ENCODE data around the gene TUBAL3. TPM values are rescaled to one million over a fixed set of nuclear protein-coding genes. Genes with fewer than 3 reads are reported as not detected.

TUBAL3 gene
- total and polyA plus RNA-seq, 9 donors: 0.15 to 0.34 (median 0.15) TPM; not detected in 6

- intact Hi-C loops (cut with DNase I): no loop called here
- Histone ChIP-seq H3K4me1 (ENCODE audit: insufficient read depth) (no peaks in the 10 kb centered on the region), H3K36me3 (no peaks in the 10 kb centered on the region), H3K9me3 (no peaks in the 10 kb centered on the region), H3K27ac (no peak overlapping the region), H3K27me3 (no peaks in the 10 kb centered on the region), H3K4me3 (no peak overlapping the region)
- WGBS, 3 donors: 16 to 22% (median 22%) methylated on average over 3 of the region's 3 CpGs
- DNase-seq: no peak
- TF ChIP-seq EP300 (IDR thresholded peaks at IDR 0.05): no peak
Measured at GRCh38 chr10:5354068-5354467, 50.6 kb downstream of the TUBAL3 start.

GRCh38 chr10:5349362-5349761 is 55.3 kb downstream of the TUBAL3 start:
- no peak overlapping the region for H3K27ac ChIP-seq
- no peak overlapping the region for H3K4me3 ChIP-seq
- intact Hi-C loops (cut with DNase I): no loop called here
- no peaks in the 10 kb centered on the region for H3K36me3 ChIP-seq
- TF ChIP-seq EP300 (IDR thresholded peaks at IDR 0.05): no peak
- TF ChIP-seq CTCF (IDR thresholded peaks at IDR 0.05): no peak
- TF ChIP-seq POLR2A (IDR thresholded peaks at IDR 0.05): no peak
- no peaks in the 10 kb centered on the region for H3K9me3 ChIP-seq
- no peaks in the 10 kb centered on the region for H3K27me3 ChIP-seq
- no peaks in the 10 kb centered on the region for H3K4me1 ChIP-seq (ENCODE audit: insufficient read depth)
- 47 to 78% (median 71%) methylated on average over 2 of the region's 2 CpGs for WGBS, 3 donors
- DNase-seq: no peak

GRCh38 chr10:5346881-5347280 is 57.7 kb downstream of the TUBAL3 start:
- no peaks in the 10 kb centered on the region for H3K9me3 ChIP-seq
- intact Hi-C loops (cut with DNase I): no loop called here
- no peak for DNase-seq
- H3K27me3 ChIP-seq: no peaks in the 10 kb centered on the region
- no peak for TF ChIP-seq EP300 (IDR thresholded peaks at IDR 0.05)
- TF ChIP-seq CTCF (IDR thresholded peaks at IDR 0.05): no peak
- TF ChIP-seq POLR2A (IDR thresholded peaks at IDR 0.05): no peak
- H3K4me3 ChIP-seq: no peak overlapping the region
- 69 to 83% (median 69%) methylated on average over 4 of the region's 4 CpGs for WGBS, 3 donors
- H3K36me3 ChIP-seq: no peaks in the 10 kb centered on the region
- H3K27ac ChIP-seq: no peak overlapping the region
- H3K4me1 ChIP-seq (ENCODE audit: insufficient read depth): no peaks in the 10 kb centered on the region

GRCh38 chr10:5344746-5345145 is 59.9 kb downstream of the TUBAL3 start:
- intact Hi-C loops (cut with DNase I): no loop called here
- no peaks in the 10 kb centered on the region for H3K27me3 ChIP-seq
- no peak for DNase-seq
- no peaks in the 10 kb centered on the region for H3K4me1 ChIP-seq (ENCODE audit: insufficient read depth)
- H3K36me3 ChIP-seq: no peaks in the 10 kb centered on the region
- H3K4me3 ChIP-seq: no peak overlapping the region
- no peak overlapping the region for H3K27ac ChIP-seq
- no peaks in the 10 kb centered on the region for H3K9me3 ChIP-seq
- no peak for TF ChIP-seq POLR2A (IDR thresholded peaks at IDR 0.05)

- no peak for DNase-seq
- no peaks in the 10 kb centered on the region for H3K27me3 ChIP-seq
- WGBS, 3 donors: 72 to 78% (median 76%) methylated on average over 4 of the region's 4 CpGs
- TF ChIP-seq POLR2A (IDR thresholded peaks at IDR 0.05): no peak
- no peak for TF ChIP-seq EP300 (IDR thresholded peaks at IDR 0.05)
- intact Hi-C loops (cut with DNase I): no loop called here
- H3K9me3 ChIP-seq: no peaks in the 10 kb centered on the region
- H3K27ac ChIP-seq: no peak overlapping the region
- no peaks in the 10 kb centered on the region for H3K4me1 ChIP-seq (ENCODE audit: insufficient read depth)
- no peak overlapping the region for H3K4me3 ChIP-seq
- H3K36me3 ChIP-seq: no peaks in the 10 kb centered on the region
Measured at GRCh38 chr10:5343979-5344378, 60.6 kb downstream of the TUBAL3 start.

- H3K27me3 ChIP-seq: no peaks in the 10 kb centered on the region
- no peak overlapping the region for H3K4me3 ChIP-seq
- no peaks in the 10 kb centered on the region for H3K9me3 ChIP-seq
- TF ChIP-seq EP300 (IDR thresholded peaks at IDR 0.05) (no peak), CTCF (IDR thresholded peaks at IDR 0.05) (no peak), POLR2A (IDR thresholded peaks at IDR 0.05) (no peak)
- H3K36me3 ChIP-seq: no peaks in the 10 kb centered on the region
- no peak for DNase-seq
- intact Hi-C loops (cut with DNase I): no loop called here
- H3K27ac ChIP-seq: no peak overlapping the region
- WGBS, 3 donors: 57 to 59% (median 58%) methylated on average over 4 of the region's 4 CpGs
- no peaks in the 10 kb centered on the region for H3K4me1 ChIP-seq (ENCODE audit: insufficient read depth)
Measured at GRCh38 chr10:5343561-5343960, 61.1 kb downstream of the TUBAL3 start.

Other genes with a start within 250 kb of the TUBAL3 start
- gene AKR1C8, start 219.7 kb downstream of the TUBAL3 start, total RNA-seq: under 1 TPM in 1 of 7 donors, not detected in 6; 0.80 TPM
- gene AKR1C8, start 219.7 kb downstream of the TUBAL3 start, polyA plus RNA-seq: not detected
- gene AKR1C4, start 208.0 kb downstream of the TUBAL3 start, total RNA-seq: not detected
- gene AKR1C4, start 208.0 kb downstream of the TUBAL3 start, polyA plus RNA-seq: not detected
- gene UCN3, start 39.9 kb downstream of the TUBAL3 start, total RNA-seq: not detected
- not detected for gene UCN3, start 39.9 kb downstream of the TUBAL3 start, polyA plus RNA-seq
- 10 to 100 TPM; 31.0 to 79.2 (median 60.4) TPM for gene NET1, start 7.7 kb upstream of the TUBAL3 start, total RNA-seq
- gene NET1, start 7.7 kb upstream of the TUBAL3 start, polyA plus RNA-seq: 10 to 100 TPM; 40.1 to 51.0 TPM
- 1 to 10 TPM in 1 of 7 donors, not detected in 6; 1.7 TPM for gene CALML5, start 94.7 kb upstream of the TUBAL3 start, total RNA-seq
- not detected for gene CALML5, start 94.7 kb upstream of the TUBAL3 start, polyA plus RNA-seq
- gene CALML3, start 120.1 kb upstream of the TUBAL3 start, total RNA-seq: 1 to 10 TPM in 1 of 7 donors, not detected in 6; 1.5 TPM
- gene CALML3, start 120.1 kb upstream of the TUBAL3 start, polyA plus RNA-seq: under 1 TPM in 1 of 2 donors, not detected in 1; 0.02 TPM

All from ovary (tissue), 9 donors.